Activated T-helper 2 cell treated with anti-CD3 and anti-CD28 coated beads, Interferon-gamma antibody, Interleukin-2, Interleukin-4, amounts not matched to agents 10 μg/mL and 5 μg/mL and 100 μg/mL, durations not matched to agents 14 hours and 24 hours and 36 hours (primary cell): ENCODE data around the gene PPP1R17. TPM values are rescaled to one million over a fixed set of nuclear protein-coding genes. Genes with fewer than 3 reads are reported as not detected.

Experiments used
- total RNA-seq: library from RNA; stranded (reverse); gene quantifications from 2 replicates; pipeline ENCODE4 v1.2.3, GENCODE V29; 2022

The PPP1R17 gene
- total RNA-seq, 1 donor from 2014 or later, result not detected

Other genes starting within 250 kb of the PPP1R17 start
- gene ITPRID1, start 173.1 kb upstream of the PPP1R17 start, total RNA-seq, result not detected in 2 replicates